Suprapubic skin (tissue), 4 donors: ENCODE measurements around the gene TEX14. TPM values are rescaled to one million over a fixed set of nuclear protein-coding genes. Genes with fewer than 3 reads are reported as not detected.

Experiments
- DNase-seq, 2 donors: peaks; one replicate each; pipeline ENCODE4 v3.0.0-alpha.2; 2019; ENCODE audit warnings: low spot score in 2 of 2
- H3K27ac ChIP-seq: fragments of 200-600 bp; sonication (generic); one replicate; pipeline ENCODE4 v1.5.1; 2019
- H3K27me3 ChIP-seq: fragments of 200-600 bp; sonication (generic); one replicate; pipeline ENCODE4 v1.5.1; 2019
- H3K36me3 ChIP-seq: fragments of 200-600 bp; sonication (generic); one replicate; pipeline ENCODE4 v1.5.1; 2019
- H3K4me1 ChIP-seq: fragments of 200-600 bp; sonication (generic); one replicate; pipeline ENCODE4 v1.5.1; 2019
- H3K4me3 ChIP-seq: fragments of 200-600 bp; sonication (generic); one replicate; pipeline ENCODE4 v1.5.1; 2019; ENCODE audit warnings: mild to moderate bottlenecking
- H3K9me3 ChIP-seq: fragments of 200-600 bp; sonication (generic); one replicate; pipeline ENCODE4 v1.5.1; 2019
- EP300 ChIP-seq: sonication (generic); formaldehyde crosslinking; IDR thresholded peaks from one replicate; pipeline ENCODE4 v1.6.1; 2017; ENCODE audit warnings: antibody characterized with exemption
- POLR2A ChIP-seq, 2 donors: fragments of 450-650 bp; IDR thresholded peaks; one replicate each; pipeline ENCODE4 v1.6.1; 2017; ENCODE audit warnings: antibody characterized with exemption in 2 of 2, mild to moderate bottlenecking in 2 of 2, moderate library complexity in 2 of 2
- POLR2AphosphoS5 ChIP-seq, 3 donors: sonication (generic); formaldehyde crosslinking; IDR thresholded peaks; one replicate each; pipeline ENCODE4 v1.6.1; 2017; ENCODE audit warnings: antibody characterized with exemption in 3 of 3
- WGBS: methylation state at CpG from one replicate; pipeline ENCODE4 v1.1.5; 2018; 5-methylcytosine and 5-hydroxymethylcytosine counted together
- total RNA-seq, 4 donors: library from RNA; depleted of rRNA; stranded (reverse); fragments of >200 nt; gene quantifications; one replicate each; pipeline ENCODE4 v1.1.0, GENCODE V29; 2016
- TF ChIP-seq, protein P1 (sequence below), 2 donors: fragments of 200-600 bp in 1 of 2; fragments of 450-650 bp in 1 of 2; sonication (generic) in 1 of 2; IDR thresholded peaks; one replicate each; pipeline ENCODE4 v1.5.1; 2016 to 2019; ENCODE audit warnings: antibody characterized with exemption in 2 of 2, mild to moderate bottlenecking in 1 of 2, moderate library complexity in 1 of 2

TEX14 gene
- total RNA-seq, 4 donors from 2014 or later, result 0.15 to 0.34 (median 0.32) TPM; not detected in 1

DNA sequence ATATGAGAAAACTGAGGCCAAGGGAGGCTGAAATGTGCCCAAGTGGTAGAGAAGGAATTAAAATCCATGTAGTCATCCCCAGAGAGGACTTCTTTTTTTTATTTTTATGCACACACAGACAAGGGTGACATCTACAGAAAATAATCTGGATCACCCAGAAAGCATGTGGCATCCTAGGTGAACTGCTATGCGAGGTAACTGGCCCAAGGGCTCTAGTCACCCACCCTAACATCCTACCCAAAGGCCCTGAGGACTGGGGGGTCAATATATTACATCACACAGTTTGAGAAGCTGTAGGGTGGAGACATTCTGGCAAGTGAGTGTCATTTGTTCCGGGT lies 23.3 kb downstream of the TEX14 start:
- no peak overlapping the region for H3K27ac ChIP-seq
- DNase-seq, result no peak
- H3K4me1 ChIP-seq, result no peaks in the 10 kb centered on the region
- H3K9me3 ChIP-seq, result no peaks in the 10 kb centered on the region
- H3K27me3 ChIP-seq, result no peaks in the 10 kb centered on the region
- no peak overlapping the region for H3K4me3 ChIP-seq
- TF ChIP-seq POLR2A (IDR thresholded peaks at IDR 0.05) (no peak), POLR2AphosphoS5 (IDR thresholded peaks at IDR 0.05) (no peak), EP300 (no peak)
- TF ChIP-seq, protein P1, sequence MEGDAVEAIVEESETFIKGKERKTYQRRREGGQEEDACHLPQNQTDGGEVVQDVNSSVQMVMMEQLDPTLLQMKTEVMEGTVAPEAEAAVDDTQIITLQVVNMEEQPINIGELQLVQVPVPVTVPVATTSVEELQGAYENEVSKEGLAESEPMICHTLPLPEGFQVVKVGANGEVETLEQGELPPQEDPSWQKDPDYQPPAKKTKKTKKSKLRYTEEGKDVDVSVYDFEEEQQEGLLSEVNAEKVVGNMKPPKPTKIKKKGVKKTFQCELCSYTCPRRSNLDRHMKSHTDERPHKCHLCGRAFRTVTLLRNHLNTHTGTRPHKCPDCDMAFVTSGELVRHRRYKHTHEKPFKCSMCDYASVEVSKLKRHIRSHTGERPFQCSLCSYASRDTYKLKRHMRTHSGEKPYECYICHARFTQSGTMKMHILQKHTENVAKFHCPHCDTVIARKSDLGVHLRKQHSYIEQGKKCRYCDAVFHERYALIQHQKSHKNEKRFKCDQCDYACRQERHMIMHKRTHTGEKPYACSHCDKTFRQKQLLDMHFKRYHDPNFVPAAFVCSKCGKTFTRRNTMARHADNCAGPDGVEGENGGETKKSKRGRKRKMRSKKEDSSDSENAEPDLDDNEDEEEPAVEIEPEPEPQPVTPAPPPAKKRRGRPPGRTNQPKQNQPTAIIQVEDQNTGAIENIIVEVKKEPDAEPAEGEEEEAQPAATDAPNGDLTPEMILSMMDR (IDR thresholded peaks at IDR 0.05), result no peak
- H3K36me3 ChIP-seq, result no peaks in the 10 kb centered on the region
- WGBS, result 70% methylated on average over 2 of the region's 2 CpGs

DNA sequence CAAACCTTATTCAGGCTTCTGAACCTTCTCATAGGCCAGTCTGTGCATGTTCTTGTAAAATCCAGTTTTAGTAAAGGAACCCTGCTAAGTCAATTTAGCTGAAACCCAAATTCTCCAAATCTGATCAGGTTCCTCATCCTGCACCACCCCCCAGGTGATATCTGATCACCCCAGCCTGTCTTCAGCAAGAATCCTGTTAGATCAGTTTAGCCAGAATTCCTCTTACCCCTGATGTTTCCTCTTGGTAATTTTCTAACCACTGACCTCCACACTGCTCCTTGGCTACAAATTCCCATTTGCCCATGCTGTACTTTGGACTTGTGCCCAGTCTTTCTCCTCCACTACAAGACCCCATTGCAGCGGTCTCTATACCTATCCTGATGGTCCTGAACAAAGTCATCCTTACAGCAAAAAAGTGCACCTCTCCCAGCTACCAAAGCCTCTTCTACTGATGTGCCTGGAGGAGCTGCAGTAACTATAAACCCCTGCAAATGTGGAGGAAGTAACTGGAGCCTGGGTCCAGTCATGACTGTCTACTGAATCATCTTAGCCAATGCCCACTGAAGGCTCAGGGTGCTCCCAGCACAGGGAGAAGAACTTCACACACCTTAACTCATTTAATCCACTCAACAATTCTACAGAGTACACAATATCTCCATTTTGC lies 23.8 kb downstream of the TEX14 start:
- TF ChIP-seq POLR2AphosphoS5 (IDR thresholded peaks at IDR 0.05), result no peak
- TF ChIP-seq EP300, result no peak
- TF ChIP-seq, protein P1 (IDR thresholded peaks at IDR 0.05), result no peak
- TF ChIP-seq POLR2A (IDR thresholded peaks at IDR 0.05), result no peak
- 90% methylated on average over 1 of the region's 1 CpG for WGBS
- Histone ChIP-seq H3K36me3 (no peaks in the 10 kb centered on the region), H3K27ac (no peak overlapping the region), H3K4me3 (no peak overlapping the region), H3K4me1 (no peaks in the 10 kb centered on the region), H3K27me3 (no peaks in the 10 kb centered on the region), H3K9me3 (no peaks in the 10 kb centered on the region)
- no peak for DNase-seq

DNA sequence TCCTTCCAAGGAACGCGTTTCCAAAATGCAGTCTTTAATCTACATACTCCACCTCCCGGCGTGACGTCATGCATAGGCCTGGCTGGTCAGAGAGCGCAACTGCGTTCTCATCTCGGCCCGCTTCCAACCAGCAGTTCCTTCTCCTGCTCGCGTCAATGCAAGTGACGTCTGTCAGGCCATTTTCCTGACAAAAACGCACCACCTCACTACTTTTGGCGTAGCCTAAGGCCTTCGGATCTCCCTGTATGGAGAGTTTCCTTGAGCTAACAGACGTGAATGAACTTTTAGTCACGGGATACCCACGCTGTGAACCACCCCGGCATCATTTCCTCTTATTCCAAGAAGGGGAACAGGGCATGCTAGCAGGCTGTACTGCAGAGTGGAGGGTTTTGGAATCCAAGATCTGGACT lies 25.0 kb downstream of the TEX14 start:
- Histone ChIP-seq H3K27ac (no peak overlapping the region), H3K4me3 (peak overlapping the region; percentile 2), H3K4me1 (no peaks in the 10 kb centered on the region), H3K9me3 (no peaks in the 10 kb centered on the region), H3K27me3 (no peaks in the 10 kb centered on the region), H3K36me3 (no peaks in the 10 kb centered on the region)
- DNase-seq, result peak in 1 of 2 donors; percentile 78
- WGBS, result 69% methylated on average over 19 of the region's 19 CpGs
- TF ChIP-seq, protein P1 (IDR thresholded peaks at IDR 0.05), result no peak
- TF ChIP-seq EP300, result no peak
- TF ChIP-seq POLR2A (IDR thresholded peaks at IDR 0.05), result no peak
- no peak for TF ChIP-seq POLR2AphosphoS5 (IDR thresholded peaks at IDR 0.05)

DNA sequence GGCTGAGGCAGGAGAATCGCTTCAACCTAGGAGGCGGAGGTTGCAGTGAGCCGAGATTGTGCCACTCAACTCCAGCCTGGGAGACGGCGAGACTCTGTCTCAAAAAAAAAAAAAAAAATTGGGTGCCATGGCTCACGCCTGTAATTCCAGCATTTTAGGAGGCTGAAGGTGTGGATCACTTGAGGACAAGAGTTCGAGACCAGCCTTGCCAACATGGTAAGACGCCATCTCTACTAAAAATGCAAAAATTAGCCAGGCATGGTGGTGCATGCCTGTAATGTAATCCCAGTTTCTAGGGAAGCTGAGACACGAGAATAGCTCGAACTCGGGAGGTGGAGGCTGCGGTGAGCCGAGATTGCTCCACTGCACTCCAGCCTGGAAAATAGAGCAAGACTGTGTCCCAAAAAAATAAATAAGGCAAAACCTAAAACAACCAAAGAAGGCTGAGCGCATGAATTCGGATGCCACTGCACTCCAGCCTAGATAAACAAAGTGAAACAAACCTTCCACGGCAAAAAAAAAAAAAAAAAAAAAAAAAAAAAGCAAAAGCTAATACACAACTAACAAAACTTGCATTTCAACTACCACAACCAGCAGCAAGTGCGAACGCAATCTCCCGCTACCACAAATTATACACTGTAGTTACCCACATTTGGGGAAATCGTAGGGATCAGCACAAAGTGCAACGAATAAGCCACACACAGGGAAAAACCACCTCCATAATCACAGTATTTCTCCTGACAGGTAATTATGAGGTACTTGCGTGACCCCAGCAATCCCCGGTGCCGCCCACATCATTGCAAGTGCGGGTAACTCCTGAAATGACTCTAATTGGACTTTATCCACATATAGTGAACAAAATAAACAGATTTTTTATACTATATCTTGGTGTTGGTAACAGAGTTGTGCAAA lies 25.6 kb downstream of the TEX14 start:
- no peaks in the 10 kb centered on the region for H3K36me3 ChIP-seq
- no peaks in the 10 kb centered on the region for H3K27me3 ChIP-seq
- peak overlapping the region; percentile 2 for H3K4me3 ChIP-seq
- TF ChIP-seq POLR2AphosphoS5 (IDR thresholded peaks at IDR 0.05), result no peak
- no peak for TF ChIP-seq EP300
- TF ChIP-seq POLR2A (IDR thresholded peaks at IDR 0.05), result no peak
- TF ChIP-seq, protein P1 (IDR thresholded peaks at IDR 0.05), result no peak
- DNase-seq, result no peak
- H3K9me3 ChIP-seq, result no peaks in the 10 kb centered on the region
- H3K27ac ChIP-seq, result no peak overlapping the region
- no peaks in the 10 kb centered on the region for H3K4me1 ChIP-seq
- WGBS, result 89% methylated on average over 25 of the region's 25 CpGs

DNA sequence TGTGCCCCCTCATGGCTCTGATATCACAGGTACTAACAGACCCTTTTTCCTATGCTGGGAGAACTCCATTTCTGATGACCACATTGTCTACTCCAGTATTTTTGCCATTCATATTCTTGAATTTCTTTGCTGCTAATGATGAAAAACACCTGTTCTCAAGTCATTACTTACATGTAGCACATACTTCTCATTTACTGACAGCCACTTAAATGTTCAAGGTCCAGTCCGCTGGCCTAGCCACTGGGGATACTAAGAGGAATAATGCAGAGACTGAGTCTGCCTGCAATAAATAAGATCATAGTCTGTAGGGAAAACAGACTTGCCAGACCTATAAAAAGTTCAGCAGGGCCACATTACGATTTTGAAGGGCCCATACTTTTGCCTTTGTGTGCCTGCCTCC lies 27.5 kb downstream of the TEX14 start:
- TF ChIP-seq EP300 (no peak), POLR2A (IDR thresholded peaks at IDR 0.05) (no peak), POLR2AphosphoS5 (IDR thresholded peaks at IDR 0.05) (no peak)
- TF ChIP-seq, protein P1 (IDR thresholded peaks at IDR 0.05), result no peak
- DNase-seq, result no peak
- WGBS, result 77% methylated on average over 2 of the region's 2 CpGs
- Histone ChIP-seq H3K36me3 (no peaks in the 10 kb centered on the region), H3K9me3 (no peaks in the 10 kb centered on the region), H3K27ac (no peak overlapping the region), H3K4me1 (no peaks in the 10 kb centered on the region), H3K4me3 (no peak overlapping the region), H3K27me3 (no peaks in the 10 kb centered on the region)
